ENCODE measurements around the gene TMEM179B.
A peak's percentile ranks its signal among the peaks of the same experiment; 100 is the strongest.
"Not testable (repeated sequence)": the region's sequence is repeated elsewhere in the genome, so short reads cannot be mapped to it uniquely, and the experiment has no call there.

The TMEM179B gene

DNA sequence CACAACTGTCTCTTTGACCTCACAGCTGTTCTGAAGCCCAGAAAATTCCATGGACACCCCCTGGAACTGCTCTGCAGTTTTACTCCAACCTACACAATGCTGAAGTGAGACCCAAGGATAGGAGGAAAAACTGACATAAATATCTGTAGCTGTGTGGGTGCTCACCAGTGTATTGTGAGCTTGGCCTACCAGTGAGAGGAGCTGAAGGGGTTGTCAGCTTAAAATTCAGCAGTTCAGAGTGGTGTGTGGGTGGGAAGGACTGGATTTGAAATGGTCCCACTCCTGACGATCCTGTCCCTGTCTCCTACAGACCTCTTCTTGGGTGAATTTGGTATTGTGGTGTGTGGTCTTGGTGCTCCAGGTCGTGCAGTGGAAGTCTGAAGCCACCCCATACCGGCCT, 2.4 kb downstream of the TMEM179B start:
- DNase-seq, result no peak

DNA sequence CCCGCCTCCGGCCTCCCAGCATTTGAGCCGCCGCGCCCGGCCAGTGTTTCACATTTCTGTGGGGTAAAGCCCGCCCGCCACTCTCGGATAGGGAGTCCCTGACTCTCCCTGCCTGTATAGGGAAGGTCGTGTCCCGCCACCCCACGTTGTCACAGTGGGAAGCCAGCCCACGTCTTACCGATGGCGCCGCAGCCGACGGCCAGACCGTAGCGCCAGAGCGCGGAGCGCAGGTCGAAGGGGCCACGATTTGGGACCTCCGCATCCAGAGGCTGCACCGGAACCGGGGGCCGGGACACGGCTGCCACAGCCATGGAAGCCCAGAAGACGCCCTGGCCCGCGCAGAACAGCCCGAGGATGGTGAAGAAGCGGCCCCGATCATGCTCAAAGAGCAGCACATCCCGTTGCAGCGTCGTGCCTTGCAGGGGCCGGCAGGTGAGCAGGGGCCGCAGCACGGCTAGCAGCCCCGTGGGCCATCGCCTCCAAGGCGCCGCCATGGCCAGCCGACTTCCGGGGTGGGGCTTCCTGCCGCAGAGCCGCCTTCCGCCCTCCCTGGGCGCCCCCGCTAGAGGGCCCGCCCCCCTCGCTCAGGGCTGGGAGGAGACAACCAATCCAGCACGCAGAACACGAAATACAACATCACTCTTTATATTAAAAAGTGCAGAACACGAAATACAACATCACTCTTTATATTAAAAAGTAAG, 4.4 kb downstream of the TMEM179B start, which contains the start of gene TMEM223:
Gene TMEM223 (minus strand): TSS at position 506 of the 701 bp plus-strand sequence. CDS start 12 bp downstream, at position 494.
- DNase-seq, result peak; percentile 82

DNA sequence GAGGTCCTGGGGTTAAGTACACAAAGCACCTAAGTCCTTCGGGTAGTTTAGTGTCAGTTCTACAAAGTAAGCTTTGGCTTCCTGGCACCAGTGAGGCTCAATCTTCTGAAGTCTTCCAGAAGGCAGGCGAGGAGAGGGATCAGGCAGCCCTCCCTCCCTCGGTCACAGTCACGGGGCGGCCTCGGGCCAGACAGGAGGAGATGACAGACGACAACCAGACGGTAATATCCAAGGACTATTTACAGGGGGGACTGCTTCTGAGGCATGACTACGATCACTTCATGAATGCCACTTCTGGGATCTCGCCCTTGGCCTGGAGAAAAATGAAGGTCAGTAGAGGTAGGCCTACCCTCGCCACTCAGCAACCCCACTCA, 5.0 kb downstream of the TMEM179B start:
- peak; percentile 20 for DNase-seq

DNA sequence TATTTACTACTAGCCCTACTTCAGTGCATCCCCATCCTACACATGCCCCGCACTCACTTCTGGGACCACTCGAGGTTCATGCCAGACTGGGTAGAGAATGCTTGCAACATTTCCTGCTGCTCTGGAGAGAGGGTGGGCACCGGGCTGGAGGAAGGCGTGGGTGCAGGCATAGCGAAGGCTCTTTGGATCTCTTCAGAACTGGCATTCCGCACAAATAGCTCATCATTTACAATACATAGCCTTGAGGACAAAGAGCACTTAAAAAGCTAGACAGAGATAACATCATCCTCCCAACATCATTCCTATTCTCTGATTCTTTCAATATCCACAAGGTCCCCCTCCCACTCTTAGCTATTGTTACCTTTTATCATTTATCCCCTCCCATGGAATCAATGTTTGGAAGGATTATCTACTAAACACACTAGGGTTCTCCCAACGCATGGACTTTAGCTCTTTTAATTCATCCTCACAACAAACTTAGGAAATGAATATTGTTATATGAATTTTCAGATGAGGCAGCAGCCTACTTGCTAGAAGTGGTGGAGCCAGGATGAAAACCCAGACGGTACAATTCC, 7.1 kb downstream of the TMEM179B start:
- DNase-seq, result no peak

DNA sequence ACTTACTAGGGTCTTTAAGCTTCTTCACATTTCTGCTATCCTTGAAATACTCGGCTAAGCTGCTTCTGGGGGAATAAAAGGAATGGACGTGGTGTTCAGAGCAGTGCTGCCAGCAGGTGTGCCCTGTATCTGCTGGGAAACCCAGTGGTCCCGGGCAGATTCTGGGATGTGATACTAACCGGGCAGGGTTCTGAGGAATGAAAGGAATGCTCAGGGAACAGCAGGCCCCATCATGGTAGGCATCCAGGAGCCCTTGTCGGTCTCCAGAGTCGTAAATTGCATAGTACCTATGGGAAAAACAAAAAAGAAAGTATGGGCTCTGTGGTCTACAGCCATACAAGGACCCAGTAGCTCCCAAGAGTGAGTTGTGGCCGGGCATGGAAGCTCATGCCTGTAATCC, 9.1 kb downstream of the TMEM179B start:
- DNase-seq, result no peak

DNA sequence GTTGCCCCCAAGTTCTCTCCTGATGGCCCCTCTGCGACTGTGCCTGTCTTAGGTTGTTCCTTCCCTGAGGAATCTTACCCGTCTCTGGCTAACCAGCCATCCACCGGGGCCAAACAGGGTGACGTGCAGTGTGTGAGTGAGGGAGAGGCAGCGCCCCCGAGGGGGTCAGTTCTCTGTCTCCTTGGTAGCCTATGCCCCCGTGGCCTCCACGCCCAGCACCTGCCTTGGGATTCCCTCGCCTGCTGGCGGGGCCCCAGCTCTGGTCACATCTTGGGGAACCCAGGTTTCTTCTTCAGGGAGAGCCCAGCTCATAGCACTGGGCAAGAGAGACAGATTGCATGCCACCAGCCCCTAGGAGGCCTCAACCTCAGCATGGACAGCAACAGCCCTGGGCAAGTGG, 12.3 kb downstream of the TMEM179B start:
- DNase-seq, result no peak

DNA sequence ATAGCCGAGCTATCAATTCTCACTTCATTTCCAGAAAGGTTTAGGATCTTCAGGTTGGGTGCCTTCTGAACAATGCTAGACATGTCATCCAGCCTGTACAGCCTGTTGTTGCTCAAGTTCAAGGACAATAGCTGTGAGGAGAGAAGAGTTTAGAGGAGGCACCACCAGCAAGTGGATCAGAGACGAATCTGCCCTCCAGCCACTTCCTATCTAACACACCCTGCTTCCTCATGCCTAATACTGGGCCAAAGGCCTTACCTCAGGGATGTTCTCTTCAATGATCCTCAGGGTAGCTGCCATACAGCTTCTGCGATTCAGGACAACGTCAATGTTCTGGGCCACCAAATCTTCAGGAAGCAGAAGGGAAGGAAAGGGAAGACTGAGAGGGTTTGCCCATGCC, 13.9 kb downstream of the TMEM179B start:
- no peak for DNase-seq

DNA sequence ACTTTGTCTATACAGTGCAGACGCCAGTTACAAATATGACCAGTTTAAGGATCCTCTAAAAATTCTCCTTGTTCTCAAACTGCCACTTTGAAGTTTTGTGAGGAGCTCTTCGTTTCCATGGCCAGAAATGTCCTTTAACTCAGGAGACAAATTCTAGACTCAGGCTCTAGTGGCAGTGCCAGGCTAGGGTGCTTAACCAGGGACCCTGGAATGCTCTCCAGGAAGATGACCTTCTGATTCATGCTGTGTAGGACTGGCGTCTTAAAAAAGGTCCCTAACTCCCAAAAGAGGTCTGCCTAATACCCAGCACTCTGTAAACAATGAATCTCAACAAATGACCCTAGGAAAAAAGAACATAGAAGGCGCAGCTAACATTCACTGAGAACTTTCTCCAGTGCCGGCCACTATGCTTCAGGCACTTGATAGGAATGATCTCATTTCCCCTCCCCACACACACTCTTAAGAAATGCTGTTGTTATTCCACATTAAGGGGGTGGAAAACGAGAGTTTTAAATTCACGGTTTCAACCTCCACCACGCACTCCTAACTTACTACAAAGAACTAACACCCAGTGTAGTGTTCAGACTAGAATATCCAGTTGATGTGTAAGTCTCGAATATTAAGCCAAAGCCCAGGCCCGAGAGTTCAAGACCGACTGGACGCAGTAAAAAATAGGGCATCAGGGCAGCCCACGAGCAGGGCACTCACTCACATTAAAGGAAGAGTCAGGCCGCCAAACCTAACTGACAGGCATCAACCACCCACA, 17.3 kb downstream of the TMEM179B start:
- DNase-seq, result no peak

DNA sequence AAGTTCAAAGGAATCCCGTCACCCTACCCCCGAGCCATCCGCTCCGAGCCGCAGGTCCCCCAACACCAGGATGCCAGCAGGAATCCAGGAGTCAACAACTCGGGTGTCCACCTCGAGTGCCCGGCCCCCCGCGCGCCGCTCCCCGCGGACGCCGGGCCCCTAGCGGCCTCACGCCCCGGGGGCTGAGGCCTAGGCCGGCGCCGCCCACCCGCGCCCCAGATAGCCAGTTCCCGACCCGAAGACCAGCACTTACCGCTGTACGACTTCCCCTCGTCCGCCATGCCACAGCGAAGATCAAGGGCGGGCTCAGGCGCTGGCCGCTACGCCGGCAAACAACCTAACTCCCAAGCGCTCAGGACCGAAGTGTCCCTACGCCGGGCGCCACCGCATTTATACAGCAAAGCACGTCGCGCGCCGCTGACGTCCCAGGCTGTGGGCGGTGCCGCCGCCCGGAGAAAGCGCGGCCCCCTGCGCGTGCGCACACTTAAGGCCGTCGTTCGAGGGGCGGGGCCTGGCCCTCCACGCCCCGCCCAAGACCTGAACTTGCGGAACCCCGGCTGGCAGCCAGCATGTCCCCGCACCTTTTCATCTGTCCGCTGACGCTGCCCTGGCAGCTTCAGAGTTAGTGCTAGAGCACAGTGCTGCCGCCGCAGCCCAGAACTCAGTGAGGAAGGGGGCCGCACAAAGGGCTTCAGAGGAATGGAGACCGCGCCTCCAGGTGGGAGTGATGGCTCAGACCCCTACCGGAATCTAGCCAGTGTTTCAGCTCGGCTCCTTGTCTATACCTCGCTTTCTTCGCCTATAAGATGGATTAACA, 18.1 kb downstream of the TMEM179B start, which contains the start of gene NXF1:
Gene NXF1 (minus strand): TSS at position 365 of the 817 bp plus-strand sequence. CDS start 84 bp downstream, at position 281.
- peak; percentile 94 for DNase-seq

DNA sequence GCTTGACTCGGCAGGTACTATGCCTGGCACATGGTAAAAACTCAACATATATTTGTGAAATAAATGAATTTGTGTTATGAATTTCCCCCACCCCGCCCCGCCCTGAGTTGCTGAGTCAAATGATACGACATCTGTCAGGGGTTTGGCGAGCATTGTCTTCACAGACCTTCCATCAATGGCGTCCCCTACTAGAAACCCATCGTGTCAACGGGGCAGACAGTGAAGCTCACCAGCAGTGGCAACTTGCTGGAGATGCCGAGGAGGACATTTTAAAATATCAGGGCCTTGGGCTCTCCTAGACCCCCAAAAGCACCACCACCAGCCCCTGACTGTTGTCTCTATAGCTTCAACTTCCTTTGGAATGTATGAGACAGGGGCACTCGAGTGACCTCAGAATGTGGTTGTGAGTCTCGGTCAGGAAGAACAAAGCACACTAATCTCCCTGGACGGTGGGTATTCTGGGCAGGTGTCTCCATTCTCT, 18.8 kb downstream of the TMEM179B start:
- no peak for DNase-seq

DNA sequence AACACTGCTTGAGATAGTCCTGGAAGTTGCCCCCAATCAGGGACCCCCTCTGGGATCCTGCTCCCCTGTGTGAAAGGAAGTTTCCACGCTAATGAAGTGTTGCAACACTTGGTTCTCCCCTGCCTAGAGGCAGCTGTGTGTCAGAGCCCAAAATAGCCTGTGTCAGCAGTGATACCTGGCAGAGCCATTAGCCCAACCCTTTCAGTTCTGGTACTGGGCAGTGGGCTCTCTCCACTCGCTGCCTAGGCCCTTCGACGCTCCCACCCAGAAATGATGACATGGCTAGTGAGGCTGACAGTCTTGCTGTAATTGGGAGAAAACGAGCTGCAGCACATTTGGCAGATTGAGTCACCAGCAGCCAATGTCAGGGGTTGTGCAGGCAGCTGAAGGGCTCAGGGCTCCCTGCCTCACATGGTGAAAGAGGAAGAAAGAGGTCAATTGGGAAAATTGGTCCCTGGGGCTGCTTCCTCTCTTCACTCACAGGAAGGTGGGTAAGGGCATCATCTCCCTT, 19.5 kb downstream of the TMEM179B start:
- DNase-seq, result no peak

DNA sequence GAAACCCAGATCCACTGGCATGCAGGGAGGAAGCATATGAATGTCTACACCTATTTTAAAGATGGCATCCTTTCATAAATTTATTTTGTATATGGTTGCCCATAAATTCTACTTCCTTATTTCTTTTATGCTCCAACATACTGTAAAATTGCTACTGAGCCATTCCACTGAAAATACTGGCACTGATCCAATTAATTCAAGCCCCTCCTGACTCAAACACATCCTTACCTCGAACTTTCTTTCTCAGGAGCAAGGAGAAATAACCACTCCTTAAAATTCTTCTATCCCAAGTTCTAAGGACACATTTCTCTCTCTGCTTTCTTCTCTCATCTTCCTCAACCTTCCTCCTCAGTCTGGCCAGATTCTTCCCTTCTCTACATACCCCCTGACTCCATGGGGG, 23.5 kb downstream of the TMEM179B start:
- DNase-seq, result no peak

DNA sequence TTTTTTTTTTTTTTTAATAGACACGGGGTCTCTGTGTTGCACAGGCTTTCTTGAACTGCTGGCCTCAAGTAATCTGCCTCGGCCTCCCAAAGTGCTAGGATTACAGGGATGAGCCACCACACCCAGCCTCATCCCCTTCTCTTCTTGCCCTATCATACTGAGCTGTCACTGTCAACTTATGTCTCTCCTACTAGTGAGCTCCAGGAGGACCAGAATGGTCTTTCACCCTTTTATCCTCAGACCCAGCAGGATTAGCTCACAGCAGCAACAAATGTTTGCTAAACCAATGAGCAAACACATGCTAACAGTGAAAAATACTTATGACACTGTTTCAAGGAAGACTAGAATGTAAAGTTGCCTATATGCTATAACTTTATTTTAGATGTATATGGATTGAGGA, 24.5 kb downstream of the TMEM179B start:
- DNase-seq, result no peak

DNA sequence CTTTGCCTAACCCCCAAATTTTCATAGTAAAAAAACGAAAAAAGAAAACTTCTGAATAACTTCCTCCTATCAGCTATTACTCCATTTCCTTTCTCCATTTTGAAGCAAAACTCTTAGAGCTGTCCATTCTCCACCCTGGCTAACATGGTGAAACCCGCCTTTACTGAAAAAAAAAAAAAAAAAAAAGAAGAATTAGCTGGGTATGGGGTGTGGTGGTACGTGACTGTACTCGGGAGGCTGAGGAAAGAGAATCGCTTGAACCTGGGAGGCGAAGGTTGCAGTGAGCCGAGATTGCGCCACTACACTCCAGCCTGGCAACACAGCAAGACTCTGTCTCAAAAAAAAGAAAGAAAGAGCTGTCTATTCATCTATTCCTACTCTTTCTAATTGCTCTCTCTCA, 29.4 kb downstream of the TMEM179B start:
- no peak for DNase-seq

DNA sequence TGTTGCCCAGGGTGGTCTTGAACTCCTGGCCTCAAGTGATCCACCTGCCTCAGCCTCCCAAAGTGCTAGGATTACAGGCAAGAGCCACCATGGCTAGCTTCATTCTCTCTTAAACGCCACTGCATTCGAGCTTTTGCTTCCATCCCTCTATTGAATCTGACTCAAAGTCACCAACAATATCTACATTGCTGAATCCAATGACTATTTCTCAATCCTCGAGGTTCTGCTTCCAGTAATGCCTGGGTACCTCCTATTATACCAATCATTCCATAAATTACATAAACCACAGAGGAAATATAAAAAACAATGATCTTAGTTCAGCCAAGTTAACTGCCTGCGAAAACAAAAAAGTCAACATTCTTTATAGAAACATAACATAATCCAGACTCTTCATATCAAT, 29.9 kb downstream of the TMEM179B start:
- no peak for DNase-seq

DNA sequence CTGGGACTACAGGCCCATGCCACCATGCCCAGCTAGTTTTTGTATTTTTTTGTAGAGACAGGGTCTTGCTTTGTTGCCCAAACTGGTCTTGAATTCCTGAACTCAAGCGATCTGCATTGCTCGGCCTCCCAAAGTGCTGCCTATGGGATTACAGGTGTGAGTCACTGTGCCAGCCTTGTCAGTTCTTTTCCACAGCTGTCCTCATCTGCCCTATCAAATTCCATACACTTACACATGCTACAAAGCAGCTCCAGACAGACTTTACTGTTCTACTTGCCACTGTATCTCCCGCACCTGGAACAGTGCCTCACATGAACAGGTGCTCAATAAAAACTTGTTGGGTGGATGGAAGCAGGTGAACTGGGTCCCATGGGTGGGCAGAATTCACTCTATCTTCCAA, 36.5 kb downstream of the TMEM179B start:
- DNase-seq, result no peak

DNA sequence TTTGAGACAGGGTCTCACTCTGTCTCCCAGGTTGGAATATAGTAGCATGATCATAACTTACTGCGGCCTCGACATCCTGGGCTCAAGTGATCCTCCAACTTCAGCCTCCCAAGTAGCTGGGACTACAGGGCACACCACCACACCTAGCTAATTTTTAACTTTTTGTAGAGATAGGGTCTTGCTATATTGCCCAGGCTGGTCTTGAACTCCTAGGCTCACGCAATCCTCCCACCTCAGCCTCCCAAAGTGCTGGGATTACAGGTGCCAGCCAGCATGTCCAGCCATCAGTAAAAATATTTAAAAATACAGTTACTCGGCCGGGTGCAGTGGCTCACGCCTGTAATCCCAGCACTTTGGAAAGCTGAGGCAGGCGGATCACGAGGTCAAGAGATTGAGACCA, 40.9 kb downstream of the TMEM179B start:
- DNase-seq, result not testable (repeated sequence)

DNA sequence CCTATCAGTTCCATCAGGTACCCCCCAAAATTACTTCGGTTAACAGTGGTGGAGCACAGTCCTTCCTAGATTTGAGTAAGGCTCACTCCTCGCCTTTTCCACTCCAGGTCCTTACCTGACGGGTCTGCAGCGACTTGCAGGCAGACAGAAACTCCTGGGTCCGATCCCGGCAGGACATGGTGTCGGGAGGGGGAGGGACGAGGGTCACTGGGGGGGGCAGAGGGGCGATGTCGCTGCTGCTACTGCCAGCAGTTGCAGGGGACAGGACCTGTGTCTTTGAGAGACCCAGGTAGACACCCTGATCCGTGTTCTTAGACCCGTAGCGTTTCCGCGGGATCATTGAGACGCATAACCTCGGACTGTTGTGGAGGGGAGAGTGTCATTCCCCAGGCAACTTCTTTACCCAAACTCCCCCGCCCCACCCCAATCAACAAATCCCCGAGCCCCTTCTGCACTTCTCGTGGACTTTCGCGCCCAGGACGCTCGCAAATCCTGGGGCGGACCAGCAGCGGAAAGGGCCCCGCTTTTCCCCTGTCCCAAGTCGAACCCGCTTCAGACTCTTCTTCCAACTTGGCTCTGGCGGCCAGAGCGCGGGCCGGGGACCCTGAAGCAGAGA, 43.8 kb downstream of the TMEM179B start:
- DNase-seq, result no peak

DNA sequence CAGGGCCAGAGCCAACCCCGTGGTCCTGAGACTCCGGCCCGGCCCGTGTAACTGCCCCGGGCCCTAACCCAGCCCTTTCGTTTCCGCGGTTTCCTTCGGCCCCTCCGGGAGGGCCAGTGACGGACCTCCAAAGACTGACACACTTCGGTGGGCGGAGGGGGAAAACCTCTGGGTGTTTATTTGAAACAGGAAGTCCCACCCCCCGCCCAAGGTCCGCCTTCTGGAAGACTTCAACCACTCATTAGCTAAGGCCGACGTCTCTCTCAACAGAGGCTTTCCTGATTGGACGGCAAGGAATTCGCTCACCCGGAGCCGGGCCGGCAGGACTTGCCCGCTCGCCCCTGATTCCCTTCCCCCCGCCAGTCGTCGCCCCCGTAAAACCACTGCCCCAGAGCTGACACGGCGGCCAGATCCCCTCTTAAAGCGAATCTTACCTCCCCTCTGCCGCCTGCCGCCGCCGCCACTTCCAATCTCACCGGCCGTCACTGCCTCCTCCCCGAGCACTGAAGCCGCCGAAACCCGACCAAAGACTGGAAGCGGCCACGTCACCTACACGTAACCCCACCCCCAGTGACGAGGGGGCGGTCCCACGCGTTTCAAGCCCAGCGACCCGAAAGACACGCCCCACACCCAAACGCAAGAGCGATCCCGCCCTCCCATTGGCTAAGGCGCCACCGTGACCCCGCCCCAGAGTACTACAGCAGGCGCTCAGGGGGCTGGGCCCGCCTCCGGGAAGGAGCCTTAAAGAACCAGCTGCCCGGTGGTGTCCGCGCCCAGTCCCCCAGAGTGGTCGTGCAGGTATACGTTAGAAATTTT, 44.5 kb downstream of the TMEM179B start, which contains the start of gene STX5:
Gene STX5 (minus strand): TSS at position 532 of the 816 bp plus-strand sequence. CDS start 808 bp downstream, outside the sequence.
- peak; percentile 96 for DNase-seq

DNA sequence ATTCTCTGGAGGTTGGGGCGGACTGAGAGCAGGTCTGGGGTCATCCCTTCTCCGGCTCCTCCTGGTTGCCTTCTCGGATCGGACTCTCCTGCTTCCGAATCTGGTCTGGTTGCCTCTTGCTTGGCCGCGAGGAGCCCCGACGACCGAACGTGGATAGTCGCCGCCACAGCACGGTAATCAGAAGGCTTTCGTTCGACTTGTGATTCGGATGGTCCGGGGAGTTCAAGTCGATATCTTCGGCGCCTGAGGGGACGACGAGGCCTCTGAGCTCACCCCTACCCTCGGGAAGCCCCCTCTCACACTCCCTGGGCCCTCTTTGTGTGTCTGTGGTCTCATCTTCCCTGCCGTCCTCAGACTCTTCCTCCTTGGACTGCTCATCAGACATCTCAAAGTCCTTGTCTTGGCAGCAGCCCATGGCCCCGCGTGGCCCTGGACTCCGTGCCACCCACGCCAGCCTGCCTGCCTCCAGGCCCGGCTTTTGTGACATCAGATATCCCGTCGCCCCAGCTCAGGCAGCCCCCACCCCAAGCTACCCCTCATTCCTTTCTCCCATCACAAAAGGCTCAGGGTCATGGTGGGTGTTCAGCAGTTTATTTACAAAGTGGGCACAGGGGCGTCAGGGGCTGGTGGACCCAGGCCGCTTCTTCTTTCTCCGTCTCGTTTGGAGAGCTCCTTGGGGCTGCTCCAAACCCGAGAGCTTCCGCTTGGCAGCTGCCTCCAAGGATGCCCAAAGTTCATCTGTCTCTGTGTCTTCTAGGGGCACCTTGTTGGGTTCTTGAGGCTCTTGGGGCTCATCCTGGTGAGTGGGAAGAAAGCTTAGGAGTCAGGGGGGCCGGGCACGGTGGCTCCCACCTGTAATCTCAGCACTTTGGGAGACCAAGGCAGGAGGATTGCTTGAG, 45.4 kb downstream of the TMEM179B start, which contains the start of gene TEX54:
Gene TEX54 (minus strand): TSS at position 506 of the 899 bp plus-strand sequence.
- DNase-seq, result no peak

All from activated gamma-delta T cell (primary cell).